T-helper 1 cell treated with Interleukin-12 subunit alpha and Interleukin-12 subunit beta and Interleukin-4 antibody, amounts not matched to agents 30 ng/mL and 1 ng/mL, for 36 hours (primary cell): Measurements from ENCODE around the gene POLD4. TPM values are rescaled to one million over a fixed set of nuclear protein-coding genes. Genes with fewer than 3 reads are reported as not detected.

ENCODE experiments used
- intact Hi-C: fragments of 100-400 bp; cut with micrococcal nuclease; formaldehyde crosslinking; loops from one replicate; pipeline ENCODE4 v1.15.1; 2024
- total RNA-seq: library from RNA; stranded (reverse); gene quantifications from 2 replicates; pipeline ENCODE4 v1.2.3, GENCODE V29; 2022

The POLD4 gene
- total RNA-seq, 1 donor from 2014 or later: 58.8 TPM

DNA sequence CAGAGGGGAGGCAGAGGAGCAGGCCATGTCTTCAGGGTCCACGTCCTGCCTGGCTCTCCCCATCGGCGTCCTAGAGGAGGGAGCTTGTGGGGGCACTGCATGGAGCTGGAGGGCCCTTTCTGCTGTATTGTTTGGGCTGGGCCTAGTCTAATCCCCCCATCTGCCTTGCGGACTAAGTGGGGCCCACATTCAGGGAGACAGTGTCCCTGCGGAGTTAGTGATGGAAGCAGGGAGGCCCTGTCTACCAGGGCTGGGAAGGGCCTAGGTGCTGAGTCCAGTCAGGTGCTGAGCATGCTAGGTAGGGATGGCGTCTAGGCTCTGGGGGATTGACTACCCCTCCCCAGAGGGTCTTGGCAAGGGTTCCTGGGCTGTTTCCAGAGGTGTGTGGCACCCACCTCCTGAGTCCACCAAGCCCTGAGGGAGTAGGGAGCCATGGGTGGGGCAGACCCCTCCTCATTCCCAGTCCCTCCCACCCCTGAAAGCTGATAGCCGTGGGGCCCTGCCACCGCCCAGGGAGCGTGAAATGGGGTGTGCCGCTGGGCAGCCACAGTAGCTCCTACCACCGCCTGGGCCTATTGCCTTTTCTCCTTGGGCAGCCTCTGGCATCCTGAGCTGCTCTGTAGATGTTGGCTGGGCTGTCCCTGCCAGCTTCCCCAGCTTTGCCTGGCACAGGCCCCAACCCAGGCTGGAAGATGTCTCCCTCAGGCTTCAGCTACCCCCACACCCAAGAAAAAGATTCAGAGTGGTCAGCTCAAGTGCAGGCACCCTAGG is 1.9 kb upstream of the POLD4 start:
- intact Hi-C loops: no loop called here

DNA sequence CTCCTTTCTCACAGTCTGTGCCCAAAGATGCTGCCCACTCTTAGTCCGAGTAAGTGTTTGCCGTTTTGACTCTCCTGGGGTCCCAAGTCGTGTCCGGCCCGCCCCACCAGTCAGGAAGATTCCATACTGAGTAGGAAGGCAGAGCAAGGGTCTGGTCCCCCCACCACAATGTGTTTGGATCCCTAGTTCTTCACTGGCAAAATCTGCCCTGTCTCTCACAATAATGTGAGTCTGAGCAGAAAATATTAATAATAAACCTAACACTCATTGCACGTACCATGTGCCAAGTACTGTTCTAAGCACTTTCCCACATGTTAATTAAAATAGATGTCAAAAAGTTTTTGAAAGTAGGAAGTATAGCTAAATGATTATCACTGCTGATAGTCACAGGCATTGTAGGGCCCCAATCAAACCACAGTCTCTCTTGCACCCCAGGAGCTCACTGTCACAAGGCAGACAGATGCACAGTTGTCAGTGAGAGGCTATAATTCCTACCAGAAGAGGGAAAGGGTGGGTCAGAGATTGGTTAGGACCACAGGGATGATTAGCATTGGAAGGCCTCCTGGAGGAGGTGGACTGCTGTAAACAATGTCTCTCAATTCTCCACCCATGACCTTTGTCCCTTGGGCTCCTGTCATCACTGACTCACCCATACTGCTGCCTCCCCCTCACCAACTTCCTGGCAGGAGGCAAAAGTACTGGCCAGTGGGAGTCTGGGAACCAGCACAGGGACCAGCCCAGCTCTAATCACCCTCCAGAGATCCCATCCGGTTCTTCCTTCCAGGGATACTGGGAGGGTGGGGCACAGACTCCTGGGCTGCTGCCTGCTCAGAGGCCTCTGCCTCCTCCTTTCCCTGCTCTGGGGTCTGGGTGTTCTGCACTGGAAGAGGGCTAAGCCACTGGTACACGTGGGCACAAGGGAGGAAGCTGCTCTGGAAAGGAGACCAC is 1.0 kb upstream of the POLD4 start:
- intact Hi-C loops: no loop called here

DNA sequence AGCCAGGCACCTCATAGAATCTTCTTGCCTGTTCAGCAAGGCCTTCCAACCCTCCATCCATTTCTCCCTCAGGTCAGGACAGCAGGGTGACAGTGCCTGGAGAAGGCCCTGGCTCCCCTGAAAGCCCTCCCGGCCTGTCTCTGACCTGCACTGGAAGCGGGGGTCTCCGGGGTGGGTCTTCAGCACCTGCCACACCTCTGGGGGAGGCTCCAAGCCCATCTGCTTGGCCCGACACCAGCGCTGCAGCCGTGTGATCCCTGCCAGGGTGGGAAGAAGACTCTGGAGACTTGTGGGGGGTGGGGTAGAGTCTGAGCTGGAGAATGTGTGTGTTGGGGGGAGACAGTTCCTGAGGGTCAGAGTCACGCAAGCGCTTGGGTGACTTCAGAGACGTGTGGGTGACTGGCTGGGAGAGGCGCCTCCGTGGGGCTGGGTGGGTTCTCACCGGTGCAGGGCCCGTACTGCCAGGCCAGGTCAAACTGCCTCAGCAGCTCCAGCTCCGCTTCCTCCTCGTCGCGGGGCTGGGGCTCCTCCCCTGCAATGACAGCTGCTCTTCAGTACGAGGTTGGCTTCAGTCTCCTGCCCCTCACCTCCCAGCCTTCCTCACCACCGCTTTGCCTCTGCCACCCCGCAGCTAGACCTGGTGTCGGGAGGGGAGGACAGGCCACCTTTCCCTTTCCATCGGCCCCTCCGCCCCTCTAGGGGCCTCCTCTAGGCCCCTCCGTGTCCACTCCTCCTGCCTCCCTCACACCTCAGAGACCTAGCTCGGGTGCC is 615 bp downstream of the POLD4 start:
- intact Hi-C loops: loop anchor here (1.0 kb wide), 11 partner anchors 19 to 453 kb away; partner anchors contain the start of genes CDK2AP2, RAD9A, RPS6KB2 and TMEM134

DNA sequence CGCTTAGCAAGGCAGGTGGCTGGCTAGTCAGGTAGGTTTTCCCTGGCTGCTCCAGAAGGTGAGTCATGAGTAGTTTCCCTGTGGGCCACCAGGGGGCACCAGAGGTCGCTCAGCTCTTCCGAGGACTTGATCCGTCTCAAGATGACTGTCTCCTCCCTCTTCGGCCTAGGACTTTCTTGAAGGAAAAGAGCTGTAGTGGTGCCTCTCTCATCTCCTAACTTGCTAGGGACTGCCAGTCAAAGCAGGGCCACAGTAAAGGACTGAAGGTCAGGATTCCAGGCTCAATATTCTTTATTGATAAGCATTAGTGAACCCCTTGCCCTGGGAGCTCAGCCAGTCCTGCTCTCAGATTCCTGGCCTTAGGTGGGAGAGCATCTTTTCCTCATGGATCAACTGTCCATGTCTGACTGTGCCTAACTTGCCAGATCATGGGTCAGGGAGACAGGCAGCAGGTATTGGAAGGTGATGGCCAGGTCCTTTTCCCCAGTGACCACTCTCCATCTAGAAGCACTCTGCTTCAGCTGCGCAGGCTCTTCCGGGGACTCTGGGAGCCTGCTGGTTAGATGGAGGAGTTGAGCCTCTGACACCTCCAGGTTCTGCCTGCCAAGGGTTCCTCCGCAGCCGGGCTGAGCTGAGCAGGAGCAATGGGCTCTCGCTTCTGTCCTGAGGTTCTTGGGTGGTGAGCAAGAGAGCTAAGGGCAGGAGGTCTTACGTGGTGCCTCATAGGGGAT is 1.9 kb downstream of the POLD4 start:
- intact Hi-C loops: loop anchor here (1.0 kb wide), 1 partner anchor 31 kb away; no protein-coding TSS in a partner anchor

DNA sequence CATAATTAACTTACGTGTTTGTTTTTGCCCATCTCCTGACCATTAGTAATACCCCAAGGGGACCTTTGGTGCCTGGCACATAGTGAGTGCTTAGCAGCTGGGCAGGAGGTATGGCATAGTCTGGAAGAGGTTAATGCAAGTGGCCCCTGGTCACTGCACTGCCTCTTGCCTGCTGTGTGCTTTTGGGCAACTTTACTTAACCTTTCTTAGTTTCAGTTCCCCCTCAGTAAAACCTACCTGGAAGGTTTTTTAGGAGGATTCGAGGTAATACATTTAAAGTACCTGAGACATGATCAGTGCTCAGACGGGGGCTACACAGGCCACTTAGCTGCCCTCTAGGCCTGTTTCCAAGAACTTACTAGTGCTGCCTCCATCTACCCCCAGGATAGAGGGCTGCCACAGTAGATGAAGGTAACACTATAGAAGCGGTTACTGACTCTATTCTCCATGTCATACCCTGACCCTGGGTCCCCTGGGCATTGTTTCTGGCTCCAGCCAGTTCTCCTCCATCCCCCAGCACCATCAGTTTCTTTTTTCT is 3.3 kb downstream of the POLD4 start:
- intact Hi-C loops: no loop called here

DNA sequence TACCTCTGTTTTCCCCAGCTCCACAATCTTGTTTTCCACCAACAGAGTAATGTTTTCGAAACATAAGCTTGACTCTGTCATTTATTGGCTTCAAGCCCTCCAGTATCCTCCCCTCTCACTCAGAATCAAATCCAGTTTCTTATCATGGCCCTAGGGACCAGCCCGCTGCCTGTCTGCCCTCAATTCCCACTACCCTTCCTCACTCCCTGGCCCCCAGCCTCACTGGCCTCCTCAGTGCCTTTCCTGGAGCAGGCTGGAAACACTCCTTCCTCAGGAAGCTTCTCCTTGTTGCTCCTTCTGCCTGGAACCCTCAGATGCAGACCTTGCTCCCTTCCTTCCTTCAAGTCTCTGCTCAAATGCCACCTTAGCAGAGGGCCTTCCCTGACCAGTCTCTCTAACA is 3.9 kb downstream of the POLD4 start:
- intact Hi-C loops: no loop called here

DNA sequence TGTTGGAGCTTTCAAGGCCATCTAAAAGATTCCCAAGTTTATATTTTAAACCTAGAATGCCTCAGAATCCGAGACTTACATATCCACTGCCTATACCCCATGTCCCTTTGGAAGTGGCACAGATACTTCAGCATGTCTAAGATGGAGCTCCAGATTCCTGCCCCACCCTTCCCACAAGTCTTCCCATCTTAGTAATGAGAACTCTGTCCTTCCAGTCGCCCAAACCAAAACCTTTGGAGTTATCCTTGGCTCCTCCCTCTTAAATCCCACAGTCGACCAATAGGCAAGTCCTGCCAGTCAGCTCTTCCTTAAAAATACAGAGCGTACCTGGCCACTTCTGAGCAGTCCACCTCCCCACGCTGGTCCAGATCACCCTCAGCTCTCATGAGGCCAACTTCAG is 4.3 kb downstream of the POLD4 start:
- intact Hi-C loops: no loop called here

DNA sequence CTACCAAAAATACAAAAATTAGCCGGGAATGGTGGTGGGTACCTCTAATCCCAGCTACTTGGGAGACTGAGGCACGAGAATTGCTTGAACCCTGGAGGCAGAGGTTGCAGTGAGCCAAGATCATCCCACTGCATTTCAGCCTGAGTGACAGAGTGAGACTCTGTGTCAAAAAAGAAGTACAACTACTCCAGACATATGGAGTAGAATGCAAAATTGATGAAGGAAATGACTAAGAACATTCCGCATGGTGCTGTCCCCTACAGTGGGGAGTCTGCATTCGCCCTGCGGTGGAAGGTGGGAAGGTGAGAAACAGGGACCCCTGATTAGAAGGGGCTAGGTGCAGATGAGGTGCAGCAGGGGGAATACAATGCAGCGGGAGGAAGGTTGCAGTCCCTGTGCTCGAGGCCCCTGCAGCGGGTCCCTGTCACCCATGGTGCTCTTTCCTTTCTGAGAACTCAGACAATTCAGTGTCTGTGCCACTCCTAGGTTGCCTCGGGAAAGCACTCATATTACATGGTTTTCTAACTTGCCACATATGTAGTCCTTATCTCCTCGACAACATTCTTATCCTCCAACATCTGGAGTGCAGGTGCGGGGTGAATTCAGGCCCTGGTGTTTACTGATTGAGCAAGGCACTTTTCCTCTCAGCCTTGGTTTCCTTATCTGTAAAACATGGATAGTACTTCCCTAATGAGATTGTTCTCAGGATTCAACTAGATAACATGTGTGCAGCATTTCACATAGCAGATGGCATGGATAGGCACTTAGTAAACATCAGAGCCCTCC is 5.2 kb downstream of the POLD4 start:
- intact Hi-C loops: no loop called here

DNA sequence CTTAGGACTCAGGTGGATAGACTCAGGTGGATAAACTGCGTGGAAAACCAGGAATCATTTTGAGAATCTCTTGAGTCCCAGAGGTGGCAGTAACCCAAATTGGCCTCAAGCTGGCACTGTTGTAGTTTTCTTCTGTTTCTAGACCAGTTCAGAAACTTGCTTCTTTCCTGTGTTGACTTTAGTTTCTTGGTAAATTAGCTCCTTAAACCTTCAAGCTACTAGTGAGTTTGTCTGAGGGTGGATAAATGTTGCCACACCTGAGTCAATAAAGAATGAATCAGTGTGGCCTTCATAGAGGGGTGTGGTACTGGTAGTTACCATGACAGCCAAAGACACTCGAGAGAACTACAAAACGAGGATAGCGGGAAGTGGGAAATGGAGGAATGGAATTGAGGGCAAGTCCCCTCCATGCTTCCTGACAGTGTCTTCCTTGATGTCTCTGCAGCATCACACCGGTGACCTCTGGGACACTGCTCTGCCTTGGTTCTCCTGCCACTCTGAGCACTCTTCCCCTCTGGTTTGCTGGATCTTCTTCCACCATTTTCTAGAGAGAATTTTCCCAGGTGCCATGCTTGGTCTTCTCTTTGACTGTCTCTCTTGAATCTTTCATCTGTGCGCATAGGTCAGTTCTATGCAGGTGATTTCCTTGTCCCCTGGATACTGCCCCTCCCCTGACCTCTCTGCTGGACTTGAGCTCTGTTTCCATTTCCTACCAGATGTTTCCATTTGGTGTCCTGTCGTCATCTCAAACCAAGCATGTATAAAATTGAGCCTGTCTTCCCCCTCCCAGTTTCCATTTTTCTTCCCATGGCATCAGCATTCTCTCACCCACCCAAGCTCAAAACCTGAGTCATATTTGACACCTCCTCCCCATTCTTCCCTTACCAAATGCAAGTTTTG is 7.2 kb downstream of the POLD4 start:
- intact Hi-C loops: no loop called here

DNA sequence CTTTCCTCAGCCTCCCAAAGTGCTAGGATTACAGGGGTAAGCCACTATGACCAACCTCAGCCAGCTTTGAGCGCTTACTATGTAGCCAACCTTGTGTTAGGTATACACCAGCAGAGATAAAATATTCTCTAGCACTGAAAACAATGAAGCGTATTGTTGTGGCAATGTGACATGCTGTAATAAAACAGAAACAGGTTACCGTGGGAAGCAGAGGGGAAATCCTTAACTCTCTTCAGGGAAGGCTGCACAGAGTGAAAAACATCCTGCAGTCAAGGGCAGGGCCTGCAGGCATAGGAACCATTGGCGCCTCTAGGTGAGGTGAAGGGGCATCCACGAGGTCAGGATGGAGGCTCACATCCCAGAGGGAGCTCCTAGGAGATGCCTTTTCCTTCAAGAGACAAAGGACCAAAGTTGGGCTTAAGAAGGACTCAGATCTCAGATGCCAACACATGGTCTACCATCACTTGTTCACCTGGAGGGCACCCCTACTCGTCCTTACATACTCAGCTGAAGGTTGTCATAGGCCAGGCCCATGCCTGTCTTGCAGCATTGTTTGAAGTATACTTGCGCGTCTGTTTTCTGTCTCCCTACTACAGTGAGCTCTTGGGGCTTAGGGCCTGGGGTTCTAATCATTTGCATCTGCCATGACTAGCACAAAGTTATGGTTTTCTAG is 8.0 kb downstream of the POLD4 start:
- intact Hi-C loops: no loop called here

DNA sequence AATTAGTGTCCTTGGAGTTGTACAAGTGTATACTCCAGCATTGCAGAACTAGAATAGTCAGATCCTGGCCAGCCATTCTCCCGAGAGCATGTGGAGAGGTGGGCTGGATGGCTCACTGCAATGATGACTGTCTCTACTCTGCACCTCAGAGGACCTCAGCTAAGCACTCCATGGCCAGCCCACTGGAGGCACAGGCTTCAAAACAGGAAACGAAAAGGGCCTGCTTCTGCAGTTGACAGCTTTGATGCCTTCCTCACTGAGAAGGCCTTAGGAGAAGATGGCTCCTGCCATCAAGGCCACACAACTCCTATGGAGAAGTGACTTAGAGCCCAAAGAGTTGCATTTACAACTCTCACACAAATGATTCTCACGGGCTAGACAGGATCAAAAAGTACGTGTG is 9.1 kb downstream of the POLD4 start:
- intact Hi-C loops: no loop called here

DNA sequence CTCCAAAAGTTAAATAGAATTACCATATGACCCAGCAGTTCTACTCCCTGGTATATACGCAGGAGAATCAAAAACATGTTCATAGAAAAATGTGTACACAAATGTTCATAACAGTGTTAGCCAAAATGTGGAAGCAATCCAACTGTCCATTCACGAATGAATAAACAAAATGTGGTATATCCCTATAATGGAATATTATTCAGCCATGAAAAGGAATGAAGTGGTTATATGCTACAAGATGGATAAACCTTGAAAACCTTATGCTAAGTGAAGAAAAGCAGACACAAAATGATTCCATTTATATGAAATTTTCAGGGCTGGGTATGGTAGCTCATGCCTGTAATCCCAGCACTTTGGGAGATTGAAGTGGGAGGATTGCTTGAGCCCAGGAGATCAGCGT is 16.1 kb downstream of the POLD4 start:
- intact Hi-C loops: no loop called here

DNA sequence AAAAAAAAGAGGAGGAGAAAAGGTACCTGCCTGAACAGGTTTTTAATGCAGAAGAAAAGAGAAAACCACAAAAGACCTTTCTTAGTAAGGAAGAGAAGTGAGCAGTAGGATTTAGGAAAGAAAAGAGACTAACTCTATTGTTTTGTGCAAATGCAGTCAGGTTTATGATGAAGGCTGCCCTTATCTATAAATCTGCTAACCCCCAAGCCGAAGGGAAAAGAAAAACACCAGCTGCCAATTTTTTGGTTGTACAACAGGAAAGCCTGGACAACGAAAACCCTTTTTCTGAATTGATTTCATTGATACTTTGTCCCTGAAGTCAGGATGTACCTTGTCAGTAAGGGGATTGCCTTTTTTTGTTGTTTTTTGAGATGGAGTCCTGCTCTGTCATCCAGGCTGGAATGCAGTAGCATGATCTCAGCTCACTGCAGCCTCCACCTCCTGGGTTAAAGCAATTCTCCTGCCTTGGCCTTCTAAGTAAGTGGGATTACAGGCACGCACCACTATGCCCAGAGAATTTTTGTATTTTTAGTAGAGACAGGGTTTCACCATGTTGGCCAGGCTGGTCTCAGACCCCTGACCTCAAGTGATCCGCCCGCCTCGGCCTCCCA is 21.2 kb downstream of the POLD4 start:
- intact Hi-C loops: no loop called here

DNA sequence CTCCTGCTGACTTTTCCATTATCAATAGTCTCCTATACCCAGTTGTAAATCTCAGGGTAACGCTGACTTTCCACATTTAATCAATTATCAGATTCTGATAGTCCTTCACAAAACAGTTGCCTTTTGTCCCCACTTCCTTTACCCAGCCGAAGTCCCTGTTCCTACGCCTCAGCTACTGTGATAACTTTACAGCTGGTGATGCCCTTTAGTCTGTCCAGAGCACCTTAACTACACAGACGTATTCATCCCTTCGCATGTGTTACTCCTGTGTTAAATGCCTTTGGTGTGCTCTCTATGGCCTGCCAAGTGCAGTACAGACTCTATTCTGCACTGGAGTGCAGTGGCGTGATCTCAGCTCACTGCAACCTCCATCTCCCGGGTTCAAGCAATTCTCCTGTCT is 29.8 kb downstream of the POLD4 start:
- intact Hi-C loops: no loop called here

DNA sequence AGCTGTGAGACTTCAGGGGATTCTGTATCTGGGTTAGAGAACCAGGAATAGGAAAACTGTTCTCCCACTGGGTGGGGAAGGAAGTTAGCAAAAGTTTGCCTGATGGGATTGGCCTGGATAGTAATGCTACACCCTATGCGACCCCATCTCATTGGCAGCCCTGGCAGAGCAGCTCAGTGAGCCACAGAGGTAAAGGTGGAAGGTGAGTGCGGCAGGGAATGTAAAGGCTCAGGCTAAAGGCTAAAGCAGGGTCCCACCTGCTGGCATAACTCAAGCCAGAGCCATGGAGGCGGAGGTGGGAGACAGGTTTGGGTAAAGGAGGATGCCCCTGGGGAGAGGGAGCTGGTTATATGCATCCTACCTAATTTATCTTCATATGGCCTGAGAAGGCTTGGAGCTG is 31.3 kb downstream of the POLD4 start:
- intact Hi-C loops: no loop called here

DNA sequence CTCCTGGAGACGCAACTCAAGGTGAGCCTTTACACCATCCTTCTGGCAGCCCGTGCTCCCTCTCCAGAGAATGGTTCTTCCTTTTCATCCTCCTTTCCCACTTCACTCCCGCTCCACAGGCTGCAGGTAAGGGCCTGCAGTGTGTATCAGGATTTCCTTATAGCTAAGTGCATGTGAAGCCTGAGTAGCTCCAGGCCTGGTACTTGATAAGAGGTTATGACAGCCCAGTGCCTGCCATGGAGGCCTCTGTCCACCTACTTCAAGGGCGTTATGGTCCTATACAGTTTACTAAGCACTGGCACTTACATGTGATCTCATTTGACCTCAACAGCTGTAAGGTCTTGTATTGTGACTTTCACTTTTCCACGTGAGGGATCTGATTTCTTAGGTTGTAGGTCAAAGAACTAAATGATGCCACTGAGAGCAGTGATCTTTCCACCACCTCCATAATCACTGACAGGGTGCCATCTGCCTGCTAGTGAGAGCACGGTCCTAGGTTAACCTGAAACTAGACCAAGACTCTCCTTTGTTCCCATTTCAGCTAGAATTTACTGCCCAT is 32.0 kb downstream of the POLD4 start:
- intact Hi-C loops: no loop called here

DNA sequence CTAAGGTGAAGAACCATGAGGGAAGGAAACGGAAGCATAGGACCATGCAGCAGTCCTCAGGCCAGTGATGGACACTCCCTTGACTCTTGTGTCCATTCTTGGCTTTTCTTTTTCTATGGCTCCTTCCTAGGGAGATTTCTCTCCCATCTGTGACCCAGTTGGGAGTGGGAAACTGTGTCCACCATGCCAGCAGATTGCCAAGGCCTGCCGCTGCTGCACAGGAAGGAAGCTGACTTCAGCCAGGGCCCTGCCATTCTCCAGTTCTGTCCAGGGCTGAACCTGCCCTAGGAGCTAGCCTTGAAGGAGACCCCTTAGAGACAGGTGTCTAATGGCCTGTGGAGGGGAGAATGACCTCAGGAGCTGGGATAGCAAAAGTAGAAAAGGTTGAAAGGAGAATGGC is 32.7 kb downstream of the POLD4 start:
- intact Hi-C loops: no loop called here
